BLaER1 (cell line): ENCODE results near the gene ZNF12.
A peak's percentile ranks its signal among the peaks of the same experiment; 100 is the strongest.
"Not testable (repeated sequence)": the region's sequence is repeated elsewhere in the genome, so short reads cannot be mapped to it uniquely, and the experiment has no call there.

Source experiments
- H3K27ac ChIP-seq: shearing (Covaris generic); formaldehyde crosslinking; 2 replicates; pipeline ENCODE4 v1.8.1; 2022
- H3K27me3 ChIP-seq: shearing (Covaris generic); formaldehyde crosslinking; 2 replicates; pipeline ENCODE4 v1.8.1; 2022
- H3K36me3 ChIP-seq: shearing (Covaris generic); formaldehyde crosslinking; 2 replicates; pipeline ENCODE4 v1.8.1; 2022
- H3K4me1 ChIP-seq: shearing (Covaris generic); formaldehyde crosslinking; 2 replicates; pipeline ENCODE4 v1.8.1; 2022
- H3K4me2 ChIP-seq: shearing (Covaris generic); formaldehyde crosslinking; 2 replicates; pipeline ENCODE4 v1.8.1; 2022
- H3K4me3 ChIP-seq: shearing (Covaris generic); formaldehyde crosslinking; 2 replicates; pipeline ENCODE4 v1.8.1; 2022
- H3K9ac ChIP-seq: shearing (Covaris generic); formaldehyde crosslinking; 2 replicates; pipeline ENCODE4 v1.8.1; 2022
- H3K9me3 ChIP-seq: shearing (Covaris generic); formaldehyde crosslinking; 2 replicates; pipeline ENCODE4 v1.8.1; 2022
- H4K20me1 ChIP-seq: shearing (Covaris generic); formaldehyde crosslinking; 2 replicates; pipeline ENCODE4 v1.8.1; 2022
- Cebpa-rat ChIP-seq: shearing (Covaris generic); IDR thresholded peaks from 2 replicates; pipeline ENCODE4 v1.8.1; 2022

ZNF12 gene

DNA sequence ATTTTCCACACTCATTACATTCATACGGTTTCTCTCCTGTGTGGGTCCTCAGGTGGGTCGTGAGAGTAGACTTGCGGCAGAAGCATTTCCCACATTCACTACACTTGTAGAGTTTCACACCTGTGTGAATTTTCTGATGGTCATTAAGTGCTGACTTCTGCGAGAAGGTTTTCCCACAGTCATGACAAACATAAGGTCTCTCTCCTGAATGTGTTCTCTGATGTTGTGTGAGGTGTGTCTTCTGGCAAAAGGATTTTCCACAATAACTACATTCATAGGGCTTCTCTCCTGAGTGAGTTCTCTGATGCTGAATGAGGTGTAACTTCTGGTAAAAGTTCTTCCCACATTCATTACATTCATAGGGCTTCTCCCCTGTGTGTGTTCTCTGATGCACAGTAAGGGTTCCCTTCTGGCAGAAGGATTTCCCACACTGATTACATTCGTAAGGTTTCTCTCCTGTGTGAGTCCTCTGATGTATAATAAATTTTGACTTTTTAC lies 15.1 kb downstream of the ZNF12 start:
- no peaks in the 10 kb centered on the region for H3K27me3 ChIP-seq
- no peak for TF ChIP-seq Cebpa-rat
- peaks cover 100% of the 10 kb centered on the region for H3K9me3 ChIP-seq
- H3K4me1 ChIP-seq = no peaks in the 10 kb centered on the region
- no peak overlapping the region for H3K4me2 ChIP-seq
- peaks cover 100% of the 10 kb centered on the region for H3K36me3 ChIP-seq
- H3K4me3 ChIP-seq = peak overlapping the region; percentile 48
- H3K27ac ChIP-seq = no peak overlapping the region
- H4K20me1 ChIP-seq = no peaks in the 10 kb centered on the region
- no peak overlapping the region for H3K9ac ChIP-seq

DNA sequence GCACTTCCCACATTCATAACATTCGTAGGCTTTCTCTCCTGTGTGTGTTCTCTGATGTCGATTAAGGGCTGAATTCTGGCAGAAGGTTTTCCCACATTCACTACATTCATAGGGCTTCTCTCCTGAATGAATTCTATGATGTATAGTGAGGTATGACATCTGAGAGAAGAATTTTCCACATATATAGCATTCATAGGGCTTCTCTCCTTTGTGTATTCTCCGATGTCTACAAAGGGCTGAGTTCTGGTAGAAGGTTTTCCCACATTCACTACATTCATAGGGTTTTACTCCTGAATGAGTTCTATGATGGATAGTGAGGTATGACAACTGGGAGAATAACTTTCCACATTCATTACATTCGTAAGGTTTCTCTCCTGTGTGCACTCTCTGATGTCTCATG lies 15.6 kb downstream of the ZNF12 start:
- no peaks in the 10 kb centered on the region for H3K4me1 ChIP-seq
- no peak overlapping the region for H3K9ac ChIP-seq
- H3K9me3 ChIP-seq = peaks cover 100% of the 10 kb centered on the region
- TF ChIP-seq Cebpa-rat = no peak
- no peak overlapping the region for H3K4me2 ChIP-seq
- H4K20me1 ChIP-seq = no peaks in the 10 kb centered on the region
- peaks cover 100% of the 10 kb centered on the region for H3K36me3 ChIP-seq
- H3K27ac ChIP-seq = no peak overlapping the region
- H3K27me3 ChIP-seq = no peaks in the 10 kb centered on the region
- H3K4me3 ChIP-seq = peak overlapping the region; percentile 48

DNA sequence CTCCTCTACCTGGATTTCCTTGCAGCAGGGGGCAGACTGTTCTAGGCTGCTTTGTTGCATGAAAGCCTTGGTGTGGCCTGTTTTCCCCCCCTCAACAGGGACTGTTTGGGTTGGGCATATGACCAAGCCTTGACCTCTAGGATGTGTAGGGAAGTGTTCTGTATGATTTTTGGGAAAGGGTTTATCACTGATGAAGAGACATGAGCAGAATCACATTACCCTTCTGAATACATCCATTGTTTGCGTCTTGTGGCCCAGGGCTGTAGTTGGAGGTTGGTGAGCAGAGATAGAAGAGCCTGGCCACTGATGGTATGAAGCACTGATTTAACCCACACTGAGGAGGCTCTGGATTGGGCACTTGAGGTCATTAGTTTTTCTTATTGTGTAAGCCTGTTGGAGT lies 26.6 kb downstream of the ZNF12 start:
- peaks cover 100% of the 10 kb centered on the region for H3K9me3 ChIP-seq

DNA sequence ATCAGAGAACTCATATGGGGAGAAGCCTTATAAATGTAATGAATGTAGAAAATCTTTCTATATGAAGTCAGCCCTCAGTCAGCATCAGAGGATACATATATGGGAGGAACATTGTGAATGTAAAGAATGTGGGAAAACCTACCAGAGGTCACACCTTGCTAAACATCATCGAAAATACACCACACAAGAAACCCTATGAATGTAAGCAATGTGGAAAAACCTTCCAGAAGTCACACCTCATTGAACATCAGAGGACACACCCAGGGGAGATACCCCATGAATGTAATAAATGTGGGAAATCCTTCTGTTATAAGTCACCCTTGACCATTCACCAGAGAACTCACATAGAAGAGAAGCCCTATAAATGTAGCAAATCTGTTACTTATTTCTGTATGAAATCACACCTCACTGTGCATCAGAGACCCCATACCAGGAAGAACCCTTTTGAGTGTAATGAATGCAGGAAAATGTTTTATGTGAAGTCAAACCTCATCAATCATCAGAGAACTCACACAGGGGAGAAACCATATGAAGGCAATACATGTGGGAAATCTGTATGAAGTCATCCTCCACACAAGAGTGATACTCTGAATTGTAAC lies 30.8 kb downstream of the ZNF12 start:
- Histone ChIP-seq H3K27ac (no peak overlapping the region), H3K9ac (no peak overlapping the region), H4K20me1 (no peaks in the 10 kb centered on the region), H3K36me3 (no peaks in the 10 kb centered on the region), H3K9me3 (peaks cover 99% of the 10 kb centered on the region), H3K4me1 (no peaks in the 10 kb centered on the region), H3K4me3 (peak overlapping the region; percentile 6; the same call in 1 of the 2 replicates), H3K27me3 (no peaks in the 10 kb centered on the region), H3K4me2 (no peak overlapping the region)
- TF ChIP-seq Cebpa-rat = no peak

More for the DNA sequence above, 26.6 kb downstream of the ZNF12 start:
- no peak for TF ChIP-seq Cebpa-rat
- H4K20me1 ChIP-seq = no peaks in the 10 kb centered on the region
- H3K4me3 ChIP-seq = no peak overlapping the region
- H3K4me1 ChIP-seq = no peaks in the 10 kb centered on the region
- H3K27ac ChIP-seq = no peak overlapping the region
- H3K9ac ChIP-seq = no peak overlapping the region
- H3K4me2 ChIP-seq = no peak overlapping the region
- H3K27me3 ChIP-seq = no peaks in the 10 kb centered on the region
- peaks cover 34% of the 10 kb centered on the region for H3K36me3 ChIP-seq

DNA sequence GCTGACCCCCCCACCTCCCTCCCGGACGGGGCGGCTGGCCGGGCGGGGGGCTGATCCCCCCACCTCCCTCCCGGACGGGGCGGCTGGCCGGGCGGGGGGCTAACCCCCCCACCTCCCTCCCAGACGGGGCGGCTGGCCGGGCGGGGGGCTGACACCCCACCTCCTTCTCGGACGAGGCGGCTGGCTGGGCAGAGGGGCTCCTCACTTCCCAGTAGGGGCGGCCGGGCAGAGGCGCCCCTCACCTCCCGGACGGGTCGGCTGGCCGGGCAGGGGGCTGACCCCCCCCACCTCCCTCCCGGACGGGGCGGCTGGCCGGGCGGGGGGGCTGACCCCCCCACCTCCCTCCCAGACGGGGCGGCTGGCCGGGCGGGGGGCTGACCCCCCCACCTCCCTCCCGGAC lies 35.9 kb downstream of the ZNF12 start:
- H3K4me3 ChIP-seq, H3K4me2 ChIP-seq, H3K4me1 ChIP-seq, H3K27me3 ChIP-seq, H4K20me1 ChIP-seq, H3K36me3 ChIP-seq, H3K9ac ChIP-seq, H3K27ac ChIP-seq: not testable (repeated sequence)
- H3K9me3 ChIP-seq = peaks cover 94% of the 10 kb centered on the region

DNA sequence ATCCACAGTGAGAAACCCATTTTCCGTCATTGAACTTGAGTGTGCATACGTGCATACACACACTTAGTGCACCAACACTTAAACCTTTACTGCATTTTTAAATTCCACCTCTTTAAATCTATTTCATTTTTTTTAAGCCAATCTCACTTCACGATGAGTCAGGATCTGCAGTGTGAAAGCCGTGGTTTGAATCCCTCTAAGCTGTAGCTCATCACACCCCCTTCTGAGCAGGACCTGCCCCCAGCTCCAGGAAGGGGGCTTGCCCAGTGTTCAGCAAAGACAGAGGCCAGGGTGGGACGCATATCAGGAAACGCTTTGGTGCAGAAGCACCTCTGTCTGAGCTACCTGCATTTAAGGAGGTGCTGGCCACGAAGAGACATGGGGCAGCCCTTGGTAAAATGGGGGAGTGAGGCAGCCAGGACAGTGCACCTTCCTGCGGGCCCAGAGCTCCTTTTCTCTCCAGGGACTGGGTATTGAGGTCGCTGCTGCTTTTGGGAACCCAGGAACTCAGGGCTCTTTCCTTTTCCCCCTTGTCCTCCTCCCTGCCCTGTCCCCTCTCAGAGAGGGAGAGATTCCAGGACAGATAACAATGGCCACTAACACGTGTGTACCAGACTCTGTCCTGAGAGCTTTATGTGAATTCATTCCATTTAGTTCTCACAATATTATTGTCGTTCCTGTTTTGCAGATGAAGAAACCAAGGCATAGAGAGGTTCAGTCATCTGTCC lies 48.0 kb downstream of the ZNF12 start:
- peaks cover 32% of the 10 kb centered on the region for H3K36me3 ChIP-seq
- H3K4me2 ChIP-seq = peak overlapping the region; percentile 12; the same call in 1 of the 2 replicates
- no peak overlapping the region for H3K4me3 ChIP-seq
- peaks cover 25% of the 10 kb centered on the region for H3K9me3 ChIP-seq
- H3K9ac ChIP-seq = no peak overlapping the region
- H3K4me1 ChIP-seq = 0 out of 2 replicates have a peak, but pooled peaks cover 7% of the 10 kb centered on the region
- no peaks in the 10 kb centered on the region for H3K27me3 ChIP-seq
- no peak overlapping the region for H3K27ac ChIP-seq
- H4K20me1 ChIP-seq = 0 out of 2 replicates have a peak, but pooled peaks cover 12% of the 10 kb centered on the region
- TF ChIP-seq Cebpa-rat = no peak

DNA sequence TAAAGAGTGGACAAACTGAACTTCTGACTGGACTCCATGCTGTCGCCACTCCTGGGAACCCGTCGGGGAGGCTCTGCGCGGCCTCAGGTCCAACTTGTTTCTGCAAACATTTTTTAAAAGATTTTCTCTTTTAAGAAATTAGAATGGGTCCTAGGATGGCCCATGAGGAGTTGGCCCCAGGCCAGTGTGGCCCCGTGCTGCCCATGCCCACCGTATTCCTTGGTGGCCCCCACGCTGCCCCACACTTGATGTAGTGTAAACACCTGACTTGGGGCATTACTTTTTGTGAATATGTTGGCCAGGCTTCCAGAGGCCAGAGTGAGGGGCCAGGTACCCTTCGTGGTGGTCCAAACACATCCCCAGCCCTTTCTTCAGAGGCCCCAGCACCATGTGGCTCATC lies 50.3 kb downstream of the ZNF12 start:
- H3K27me3 ChIP-seq = no peaks in the 10 kb centered on the region
- no peak for TF ChIP-seq Cebpa-rat
- no peak overlapping the region for H3K27ac ChIP-seq
- no peak overlapping the region for H3K9ac ChIP-seq
- H3K4me1 ChIP-seq = 0 out of 2 replicates have a peak, but pooled peaks cover 7% of the 10 kb centered on the region
- no peak overlapping the region for H3K4me3 ChIP-seq
- H3K4me2 ChIP-seq = no peak overlapping the region
- H3K36me3 ChIP-seq = peaks cover 56% of the 10 kb centered on the region
- H4K20me1 ChIP-seq = 0 out of 2 replicates have a peak, but pooled peaks cover 12% of the 10 kb centered on the region
- peaks cover 39% of the 10 kb centered on the region for H3K9me3 ChIP-seq

DNA sequence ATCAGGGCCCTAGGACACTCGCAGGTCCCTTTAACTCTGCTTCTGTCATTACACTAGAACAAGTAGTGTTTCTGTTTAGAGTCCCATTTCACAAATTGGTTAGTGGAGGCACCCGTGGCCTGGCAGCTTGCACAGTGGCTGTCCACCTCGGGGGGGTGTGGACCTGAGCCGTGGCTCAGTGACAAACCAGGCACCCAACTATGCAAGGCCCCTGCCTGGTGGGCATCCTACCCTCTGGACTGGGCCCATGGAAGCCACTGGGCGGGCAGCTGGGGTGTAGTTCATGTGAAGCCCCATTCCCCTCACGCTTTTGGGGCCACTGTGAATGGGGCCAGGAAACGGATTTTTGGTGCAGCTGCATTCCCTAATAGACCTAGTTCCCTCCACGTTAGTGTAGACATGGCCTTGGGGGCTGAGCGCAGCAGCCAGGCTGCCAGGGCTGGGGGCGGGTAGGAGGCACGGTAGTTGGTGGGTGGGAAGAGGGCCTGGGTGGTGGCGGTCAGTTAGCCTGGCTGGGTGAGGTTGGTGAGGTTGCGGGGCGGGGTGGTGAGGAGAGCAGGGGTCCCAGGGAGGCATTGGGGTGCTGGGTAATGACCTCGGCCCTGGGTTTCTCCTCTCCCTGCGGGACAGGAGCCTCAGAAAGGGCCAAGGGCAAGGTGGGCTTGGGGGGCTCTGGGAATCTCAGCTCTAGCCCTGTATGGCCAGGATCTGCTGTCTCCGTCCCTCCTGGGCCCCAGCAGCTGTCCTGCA lies 50.9 kb downstream of the ZNF12 start:
- TF ChIP-seq Cebpa-rat = no peak
- Histone ChIP-seq H4K20me1 (0 out of 2 replicates have a peak, but pooled peaks cover 12% of the 10 kb centered on the region), H3K27ac (no peak overlapping the region), H3K27me3 (no peaks in the 10 kb centered on the region), H3K4me3 (no peak overlapping the region), H3K36me3 (peaks cover 62% of the 10 kb centered on the region), H3K4me1 (0 out of 2 replicates have a peak, but pooled peaks cover 7% of the 10 kb centered on the region), H3K9ac (no peak overlapping the region), H3K4me2 (no peak overlapping the region), H3K9me3 (peaks cover 45% of the 10 kb centered on the region)

DNA sequence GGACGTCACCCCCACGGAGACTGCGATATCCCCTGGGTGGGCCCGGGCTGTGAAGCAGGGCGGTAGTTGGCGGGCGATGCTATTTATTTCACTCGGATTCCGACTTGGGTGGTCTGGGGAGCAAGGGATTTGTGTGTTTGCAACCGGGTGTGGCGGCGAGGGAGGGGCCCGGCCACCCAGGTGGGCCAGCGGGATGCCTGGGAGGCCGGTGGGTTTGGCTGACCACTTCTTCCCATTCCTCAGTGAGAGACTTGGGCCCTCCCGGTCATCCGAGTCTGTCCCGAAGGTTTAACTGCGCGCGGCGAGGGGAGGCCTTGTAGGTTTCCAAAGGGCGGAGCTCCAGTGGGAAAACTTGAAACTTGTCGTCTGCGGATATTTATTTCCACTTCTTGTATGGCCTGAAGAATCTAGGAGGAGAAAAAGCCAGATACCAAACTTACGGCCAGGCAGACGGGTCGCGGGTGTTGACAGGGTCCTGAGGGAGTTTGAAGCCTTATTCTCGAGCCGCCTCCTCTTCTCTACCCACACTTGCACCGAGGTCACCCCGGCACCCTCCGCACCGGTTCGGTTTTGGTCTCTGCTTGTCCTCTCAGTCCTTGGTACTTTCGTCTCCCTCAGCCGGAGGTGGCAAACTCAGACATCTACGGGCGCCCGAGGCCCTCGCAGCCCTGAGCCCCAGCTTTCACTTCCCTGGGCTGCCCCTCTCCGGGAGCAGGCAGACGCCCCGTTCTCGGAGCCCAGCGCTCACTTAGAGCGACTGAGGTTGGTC lies 51.7 kb downstream of the ZNF12 start:
- H3K4me3 ChIP-seq = no peak overlapping the region; the same call in 1 of the 2 replicates
- peaks cover 16% of the 10 kb centered on the region; the same call in 1 of the 2 replicates for H4K20me1 ChIP-seq
- no peak overlapping the region for H3K4me2 ChIP-seq
- peaks cover 52% of the 10 kb centered on the region for H3K9me3 ChIP-seq
- TF ChIP-seq Cebpa-rat = no peak
- H3K27ac ChIP-seq = no peak overlapping the region
- 0 out of 2 replicates have a peak, but pooled peaks cover 7% of the 10 kb centered on the region for H3K4me1 ChIP-seq
- H3K36me3 ChIP-seq = peaks cover 70% of the 10 kb centered on the region
- no peaks in the 10 kb centered on the region for H3K27me3 ChIP-seq
- H3K9ac ChIP-seq = no peak overlapping the region
